Measurements from ENCODE around the gene GALNTL6.

Gene GALNTL6

DNA sequence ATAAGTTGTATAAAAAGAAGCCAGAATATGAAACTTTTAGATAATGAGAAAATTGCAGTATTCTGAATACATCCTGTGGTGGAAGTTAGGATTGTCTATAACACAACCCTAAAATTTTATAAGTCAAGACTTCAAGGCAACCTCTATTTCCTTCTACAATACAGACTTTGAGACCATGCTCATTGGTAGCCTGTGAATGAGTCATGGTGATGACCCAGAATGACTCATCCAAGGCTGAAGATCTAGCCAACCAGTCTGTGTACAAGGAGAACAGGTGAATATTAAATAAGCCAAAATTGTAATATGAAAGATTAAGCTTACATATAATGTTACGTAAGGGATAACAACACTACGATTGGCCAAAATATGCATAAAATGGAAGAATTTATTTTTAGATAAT is 879.5 kb downstream of the GALNTL6 start:
- TF ChIP-seq, protein P1, sequence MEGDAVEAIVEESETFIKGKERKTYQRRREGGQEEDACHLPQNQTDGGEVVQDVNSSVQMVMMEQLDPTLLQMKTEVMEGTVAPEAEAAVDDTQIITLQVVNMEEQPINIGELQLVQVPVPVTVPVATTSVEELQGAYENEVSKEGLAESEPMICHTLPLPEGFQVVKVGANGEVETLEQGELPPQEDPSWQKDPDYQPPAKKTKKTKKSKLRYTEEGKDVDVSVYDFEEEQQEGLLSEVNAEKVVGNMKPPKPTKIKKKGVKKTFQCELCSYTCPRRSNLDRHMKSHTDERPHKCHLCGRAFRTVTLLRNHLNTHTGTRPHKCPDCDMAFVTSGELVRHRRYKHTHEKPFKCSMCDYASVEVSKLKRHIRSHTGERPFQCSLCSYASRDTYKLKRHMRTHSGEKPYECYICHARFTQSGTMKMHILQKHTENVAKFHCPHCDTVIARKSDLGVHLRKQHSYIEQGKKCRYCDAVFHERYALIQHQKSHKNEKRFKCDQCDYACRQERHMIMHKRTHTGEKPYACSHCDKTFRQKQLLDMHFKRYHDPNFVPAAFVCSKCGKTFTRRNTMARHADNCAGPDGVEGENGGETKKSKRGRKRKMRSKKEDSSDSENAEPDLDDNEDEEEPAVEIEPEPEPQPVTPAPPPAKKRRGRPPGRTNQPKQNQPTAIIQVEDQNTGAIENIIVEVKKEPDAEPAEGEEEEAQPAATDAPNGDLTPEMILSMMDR (conservative IDR thresholded peaks at IDR 0.05; ENCODE audit: control insufficient read depth, insufficient read depth, low read depth, low read length): no peak
- peak; percentile 14 for DNase-seq (ENCODE audit: low read depth)
- H3K4me3 ChIP-seq (ENCODE audit: control insufficient read depth, low read depth, low read length): no peak overlapping the region

GRCh38 chr4:172698256-172698655 is 885.1 kb downstream of the GALNTL6 start:
- no peak for DNase-seq (ENCODE audit: low read depth)
- TF ChIP-seq, protein P1 (conservative IDR thresholded peaks at IDR 0.05; ENCODE audit: control insufficient read depth, insufficient read depth, low read depth, low read length): no peak
- H3K4me3 ChIP-seq (ENCODE audit: control insufficient read depth, low read depth, low read length): no peak overlapping the region

GRCh38 chr4:172705565-172705964 is 892.4 kb downstream of the GALNTL6 start:
- H3K4me3 ChIP-seq (ENCODE audit: control insufficient read depth, low read depth, low read length): no peak overlapping the region
- TF ChIP-seq, protein P1 (conservative IDR thresholded peaks at IDR 0.05; ENCODE audit: control insufficient read depth, insufficient read depth, low read depth, low read length): no peak
- no peak for DNase-seq (ENCODE audit: low read depth)

GRCh38 chr4:172706000-172706399 is 892.8 kb downstream of the GALNTL6 start:
- TF ChIP-seq, protein P1 (conservative IDR thresholded peaks at IDR 0.05; ENCODE audit: control insufficient read depth, insufficient read depth, low read depth, low read length): no peak
- no peak overlapping the region for H3K4me3 ChIP-seq (ENCODE audit: control insufficient read depth, low read depth, low read length)
- no peak for DNase-seq (ENCODE audit: low read depth)

DNA sequence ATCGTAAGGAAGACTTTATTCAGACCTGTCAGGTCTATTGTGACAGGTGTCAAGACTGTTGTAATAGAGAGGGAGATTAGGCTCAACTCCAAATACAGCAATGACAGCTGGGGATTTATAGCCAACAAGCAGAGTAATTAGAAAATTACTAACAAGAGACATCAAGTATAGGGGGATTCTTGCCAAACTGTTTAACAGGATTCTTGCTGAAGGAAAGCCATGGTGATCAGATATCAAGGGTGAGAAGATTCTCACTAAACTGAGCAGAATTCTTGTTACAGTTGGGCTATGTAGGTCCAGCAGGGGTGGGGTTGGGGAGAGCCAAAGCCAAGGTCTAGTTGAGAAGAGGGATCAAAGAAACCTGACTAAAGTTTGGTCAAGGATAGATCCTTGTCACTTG is 894.4 kb downstream of the GALNTL6 start:
- DNase-seq (ENCODE audit: low read depth): no peak
- TF ChIP-seq, protein P1 (conservative IDR thresholded peaks at IDR 0.05; ENCODE audit: control insufficient read depth, insufficient read depth, low read depth, low read length): no peak
- no peak overlapping the region for H3K4me3 ChIP-seq (ENCODE audit: control insufficient read depth, low read depth, low read length)

DNA sequence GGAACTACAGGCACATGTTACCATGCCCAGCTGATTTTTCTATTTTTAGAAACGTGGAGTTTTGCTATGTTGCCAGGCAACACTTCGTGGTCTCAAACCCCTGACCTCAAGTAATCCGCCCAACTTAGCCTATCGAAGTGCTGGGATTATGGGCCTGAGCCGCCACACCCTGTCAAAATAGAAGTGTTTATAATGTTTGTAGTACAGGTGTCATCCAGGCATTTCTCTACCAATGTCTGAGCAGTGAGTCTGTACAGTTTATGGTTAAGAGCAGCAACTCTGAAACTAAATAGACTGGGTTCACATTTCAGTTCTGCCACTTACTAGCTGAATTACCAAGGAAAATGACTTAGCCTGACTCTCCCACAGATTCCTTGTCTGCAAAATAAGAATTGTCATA is 895.0 kb downstream of the GALNTL6 start:
- TF ChIP-seq, protein P1 (conservative IDR thresholded peaks at IDR 0.05; ENCODE audit: control insufficient read depth, insufficient read depth, low read depth, low read length): no peak

DNA sequence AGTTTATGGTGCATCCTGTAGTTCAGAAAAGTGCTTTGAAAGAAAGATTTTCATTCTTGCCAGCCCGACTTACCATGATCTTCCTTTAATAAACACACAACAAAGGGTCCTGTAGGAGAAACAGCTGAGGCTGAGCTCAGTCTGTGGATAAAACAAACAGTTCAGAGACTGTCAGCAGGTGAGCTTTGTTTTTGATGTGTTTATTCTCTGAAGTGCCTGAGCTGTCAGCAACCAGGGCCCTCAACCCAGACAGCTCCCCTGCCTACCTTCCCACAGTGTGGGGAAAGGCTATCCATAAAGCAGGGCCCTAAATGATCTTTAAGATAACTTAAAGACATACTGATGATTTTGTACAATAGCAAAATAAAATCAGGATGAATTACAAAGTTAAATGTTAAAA is 896.2 kb downstream of the GALNTL6 start:
- DNase-seq (ENCODE audit: low read depth): no peak
- no peak overlapping the region for H3K4me3 ChIP-seq (ENCODE audit: control insufficient read depth, low read depth, low read length)
- TF ChIP-seq, protein P1 (conservative IDR thresholded peaks at IDR 0.05; ENCODE audit: control insufficient read depth, insufficient read depth, low read depth, low read length): no peak

More for the DNA sequence above, 895.0 kb downstream of the GALNTL6 start:
- DNase-seq (ENCODE audit: low read depth): no peak
- no peak overlapping the region for H3K4me3 ChIP-seq (ENCODE audit: control insufficient read depth, low read depth, low read length)
